Spleen (tissue), 7 donors: ENCODE results near the gene TMEM131.

ENCODE experiments used
- POLR2A ChIP-seq, 3 donors: fragments of 450-650 bp; IDR thresholded peaks; one replicate each; pipeline ENCODE4 v1.5.1; 2017; ENCODE audit warnings: antibody characterized with exemption in 3 of 3, mild to moderate bottlenecking in 1 of 3
- POLR2AphosphoS5 ChIP-seq, 3 donors: sonication (generic); formaldehyde crosslinking; IDR thresholded peaks; one replicate each; pipeline ENCODE4 v1.5.1; 2017; ENCODE audit warnings: antibody characterized with exemption in 3 of 3
- TF ChIP-seq, protein P1 (sequence below), 11 experiments: fragments of 200-600 bp in 7 of 11; fragments of 450-650 bp in 4 of 11; sonication (generic) in 4 of 11; IDR thresholded peaks in 8 of 11; conservative IDR thresholded peaks in 3 of 11; 1 replicate in 7 of 11; 2 replicates in 4 of 11; pipeline versions ENCODE4 v1.4.0 to v1.8.0; 2016 to 2021; ENCODE audit warnings: antibody characterized with exemption in 11 of 11, inconsistent platforms in 4 of 11, mild to moderate bottlenecking in 1 of 11
- donor health status: DM: no; HTN: no; CAD: no; lungs with moderate emphysema.
- donor health status: DM: no; HTN: no; CAD: no.
- donor health status: DM: no; HTN: no; CAD: no.

GRCh38 chr2:97755491-97755890 is 240.3 kb downstream of the TMEM131 start:
- TF ChIP-seq, protein P1, sequence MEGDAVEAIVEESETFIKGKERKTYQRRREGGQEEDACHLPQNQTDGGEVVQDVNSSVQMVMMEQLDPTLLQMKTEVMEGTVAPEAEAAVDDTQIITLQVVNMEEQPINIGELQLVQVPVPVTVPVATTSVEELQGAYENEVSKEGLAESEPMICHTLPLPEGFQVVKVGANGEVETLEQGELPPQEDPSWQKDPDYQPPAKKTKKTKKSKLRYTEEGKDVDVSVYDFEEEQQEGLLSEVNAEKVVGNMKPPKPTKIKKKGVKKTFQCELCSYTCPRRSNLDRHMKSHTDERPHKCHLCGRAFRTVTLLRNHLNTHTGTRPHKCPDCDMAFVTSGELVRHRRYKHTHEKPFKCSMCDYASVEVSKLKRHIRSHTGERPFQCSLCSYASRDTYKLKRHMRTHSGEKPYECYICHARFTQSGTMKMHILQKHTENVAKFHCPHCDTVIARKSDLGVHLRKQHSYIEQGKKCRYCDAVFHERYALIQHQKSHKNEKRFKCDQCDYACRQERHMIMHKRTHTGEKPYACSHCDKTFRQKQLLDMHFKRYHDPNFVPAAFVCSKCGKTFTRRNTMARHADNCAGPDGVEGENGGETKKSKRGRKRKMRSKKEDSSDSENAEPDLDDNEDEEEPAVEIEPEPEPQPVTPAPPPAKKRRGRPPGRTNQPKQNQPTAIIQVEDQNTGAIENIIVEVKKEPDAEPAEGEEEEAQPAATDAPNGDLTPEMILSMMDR (IDR thresholded peaks at IDR 0.05 in 8 of 11, conservative IDR thresholded peaks at IDR 0.05 in 3 of 11): no peak
- TF ChIP-seq POLR2A (IDR thresholded peaks at IDR 0.05) (no peak), POLR2AphosphoS5 (IDR thresholded peaks at IDR 0.05) (no peak)
